DND-41 (cell line): ENCODE results near the gene CCDC3.

Experiments
- ATAC-seq: fragments of 200-7000 bp; cut with Tn5 transposase; 3 replicates; pipeline ENCODE4 v1.9.1; 2021; ENCODE audit warnings: low read depth; ENCODE audit not compliant: insufficient read depth
- DNase-seq: peaks from one replicate; pipeline ENCODE4 v3.0.0-alpha.2; 2020
- H2AFZ ChIP-seq: 2 replicates; pipeline ENCODE4 v1.6.0; 2012; ENCODE audit warnings: low read depth, low read length
- H3K27ac ChIP-seq: 2 replicates; pipeline ENCODE4 v1.5.1; 2012; ENCODE audit warnings: low read length, inconsistent platforms
- H3K27me3 ChIP-seq: fragments of 200-600 bp; sonication (generic); 2 replicates; pipeline ENCODE4 v1.6.0; 2012; ENCODE audit warnings: low read length, mild to moderate bottlenecking, inconsistent platforms; ENCODE audit not compliant: insufficient read depth, poor library complexity
- H3K36me3 ChIP-seq: 2 replicates; pipeline ENCODE4 v1.5.1; 2012; ENCODE audit warnings: low read length, inconsistent platforms; ENCODE audit not compliant: insufficient read depth
- H3K4me1 ChIP-seq: 2 replicates; pipeline ENCODE4 v1.5.1; 2012; ENCODE audit warnings: mild to moderate bottlenecking, low read length; ENCODE audit not compliant: insufficient read depth
- H3K4me2 ChIP-seq: 2 replicates; pipeline ENCODE4 v1.6.0; 2012; ENCODE audit warnings: mild to moderate bottlenecking, moderate library complexity, low read length, inconsistent platforms; ENCODE audit not compliant: insufficient read depth
- H3K4me3 ChIP-seq, 2 experiments: fragments of 200-600 bp in 1 of 2; shearing (Covaris generic) in 1 of 2; 2 replicates each; pipeline ENCODE4 v1.5.1; 2012 to 2016; ENCODE audit warnings: inconsistent platforms in 2 of 2, low read length in 2 of 2, mild to moderate bottlenecking in 2 of 2, low read depth in 1 of 2, moderate library complexity in 1 of 2
- H3K79me2 ChIP-seq: 2 replicates; pipeline ENCODE4 v1.6.0; 2012; ENCODE audit warnings: low read length, inconsistent platforms; ENCODE audit not compliant: insufficient read depth
- H3K9ac ChIP-seq: 2 replicates; pipeline ENCODE4 v1.6.0; 2012; ENCODE audit warnings: low read depth, mild to moderate bottlenecking, inconsistent platforms, low read length, moderate library complexity
- H3K9me3 ChIP-seq: 2 replicates; pipeline ENCODE4 v1.5.1; 2012; ENCODE audit warnings: low read length, moderate library complexity, mild to moderate bottlenecking, inconsistent platforms; ENCODE audit not compliant: insufficient read depth, severe bottlenecking
- H4K20me1 ChIP-seq: 2 replicates; pipeline ENCODE4 v1.6.0; 2012; ENCODE audit warnings: low read length; ENCODE audit not compliant: insufficient read depth
- EZH2 ChIP-seq: IDR thresholded peaks from 3 replicates; pipeline ENCODE4 v1.6.1; 2012; ENCODE audit warnings: borderline replicate concordance, low read depth, mild to moderate bottlenecking, moderate library complexity, low read length, inconsistent platforms; ENCODE audit not compliant: severe bottlenecking
- TF ChIP-seq, protein P1 (sequence below): IDR thresholded peaks from 2 replicates; pipeline ENCODE4 v1.5.1; 2012; ENCODE audit warnings: borderline replicate concordance, low read length, moderate library complexity, mild to moderate bottlenecking; ENCODE audit not compliant: poor library complexity, severe bottlenecking; ENCODE audit errors: extremely low read depth

Gene CCDC3

GRCh38 chr10:12971001-12971788 is 30.3 kb downstream of the CCDC3 start:
- H3K9ac ChIP-seq, result no peak overlapping the region

GRCh38 chr10:12969951-12970350 is 31.6 kb downstream of the CCDC3 start:
- Histone ChIP-seq H3K4me2 (no peak overlapping the region), H3K36me3 (no peaks in the 10 kb centered on the region), H2AFZ (no peak overlapping the region), H3K27ac (no peak overlapping the region), H3K79me2 (no peaks in the 10 kb centered on the region), H3K9me3 (no peaks in the 10 kb centered on the region), H3K4me1 (peaks cover 3% of the 10 kb centered on the region; the same call in 1 of the 2 replicates), H3K9ac (no peak overlapping the region), H3K4me3 (no peak overlapping the region), H3K27me3 (no peaks in the 10 kb centered on the region), H4K20me1 (no peaks in the 10 kb centered on the region)
- peak; percentile 7 for DNase-seq
- no peak for TF ChIP-seq EZH2
- TF ChIP-seq, protein P1, sequence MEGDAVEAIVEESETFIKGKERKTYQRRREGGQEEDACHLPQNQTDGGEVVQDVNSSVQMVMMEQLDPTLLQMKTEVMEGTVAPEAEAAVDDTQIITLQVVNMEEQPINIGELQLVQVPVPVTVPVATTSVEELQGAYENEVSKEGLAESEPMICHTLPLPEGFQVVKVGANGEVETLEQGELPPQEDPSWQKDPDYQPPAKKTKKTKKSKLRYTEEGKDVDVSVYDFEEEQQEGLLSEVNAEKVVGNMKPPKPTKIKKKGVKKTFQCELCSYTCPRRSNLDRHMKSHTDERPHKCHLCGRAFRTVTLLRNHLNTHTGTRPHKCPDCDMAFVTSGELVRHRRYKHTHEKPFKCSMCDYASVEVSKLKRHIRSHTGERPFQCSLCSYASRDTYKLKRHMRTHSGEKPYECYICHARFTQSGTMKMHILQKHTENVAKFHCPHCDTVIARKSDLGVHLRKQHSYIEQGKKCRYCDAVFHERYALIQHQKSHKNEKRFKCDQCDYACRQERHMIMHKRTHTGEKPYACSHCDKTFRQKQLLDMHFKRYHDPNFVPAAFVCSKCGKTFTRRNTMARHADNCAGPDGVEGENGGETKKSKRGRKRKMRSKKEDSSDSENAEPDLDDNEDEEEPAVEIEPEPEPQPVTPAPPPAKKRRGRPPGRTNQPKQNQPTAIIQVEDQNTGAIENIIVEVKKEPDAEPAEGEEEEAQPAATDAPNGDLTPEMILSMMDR, result no peak
- peak; percentile 31; the same call in 1 of the 3 replicates for ATAC-seq

More at GRCh38 chr10:12971001-12971788, 30.3 kb downstream of the CCDC3 start:
- Histone ChIP-seq H2AFZ (peak overlapping the region; percentile 5; the same call in 1 of the 2 replicates), H3K4me3 (no peak overlapping the region), H3K27ac (no peak overlapping the region), H3K4me1 (peaks cover 3% of the 10 kb centered on the region; the same call in 1 of the 2 replicates), H3K36me3 (no peaks in the 10 kb centered on the region), H3K4me2 (no peak overlapping the region), H3K27me3 (no peaks in the 10 kb centered on the region), H3K79me2 (no peaks in the 10 kb centered on the region), H3K9me3 (no peaks in the 10 kb centered on the region), H4K20me1 (no peaks in the 10 kb centered on the region)
- DNase-seq (no peak), ATAC-seq (no peak)
- no peak for TF ChIP-seq EZH2
- TF ChIP-seq, protein P1, result no peak

- peaks cover 3% of the 10 kb centered on the region; the same call in 1 of the 2 replicates for H3K4me1 ChIP-seq
- H3K79me2 ChIP-seq, result no peaks in the 10 kb centered on the region
- H3K4me2 ChIP-seq, result no peak overlapping the region
- no peaks in the 10 kb centered on the region for H3K9me3 ChIP-seq
- no peaks in the 10 kb centered on the region for H4K20me1 ChIP-seq
- H3K27ac ChIP-seq, result no peak overlapping the region
- no peaks in the 10 kb centered on the region for H3K36me3 ChIP-seq
- ATAC-seq (no peak), DNase-seq (no peak)
- H3K9ac ChIP-seq, result no peak overlapping the region
- H2AFZ ChIP-seq, result no peak overlapping the region
- H3K27me3 ChIP-seq, result peaks cover 4% of the 10 kb centered on the region
- TF ChIP-seq, protein P1, result no peak
- no peak for TF ChIP-seq EZH2
- no peak overlapping the region for H3K4me3 ChIP-seq
Measured at GRCh38 chr10:12966067-12966466, 35.4 kb downstream of the CCDC3 start.
